IMR-90 (cell line): ENCODE measurements around the gene NSUN5.
"Not testable (repeated sequence)": the region's sequence is repeated elsewhere in the genome, so short reads cannot be mapped to it uniquely, and the experiment has no call there.

ENCODE experiments used
- CEBPB ChIP-seq: IDR thresholded peaks from 2 replicates; pipeline ENCODE4 v1.6.1; 2012; ENCODE audit warnings: low read depth, low read length, improper control_type of control experiment
- CTCF ChIP-seq: conservative IDR thresholded peaks from 2 replicates; pipeline ENCODE4 v1.5.1; 2012; ENCODE audit warnings: mild to moderate bottlenecking, low read depth, low read length, improper control_type of control experiment
- MAFK ChIP-seq: IDR thresholded peaks from 2 replicates; pipeline ENCODE4 v1.6.1; 2012; ENCODE audit warnings: low read depth, low read length, improper control_type of control experiment
- POLR2A ChIP-seq: IDR thresholded peaks from 2 replicates; pipeline ENCODE4 v1.6.1; 2012; ENCODE audit warnings: mild to moderate bottlenecking, low read depth, low read length

GRCh38 chr7:73327922-73328321, 19.3 kb upstream of the NSUN5 start, which contains the start of the genes FKBP6 and TRIM50:
- TF ChIP-seq CTCF, CEBPB, POLR2A, MAFK: not testable (repeated sequence)
